Endodermal cell (in vitro differentiated cells): ENCODE measurements around the gene RILP. TPM values are rescaled to one million over a fixed set of nuclear protein-coding genes. Genes with fewer than 3 reads are reported as not detected.
A peak's percentile ranks its signal among the peaks of the same experiment; 100 is the strongest.

ENCODE experiments used
- DNase-seq: peaks from one replicate; pipeline ENCODE4 v3.0.0-alpha.2; 2017
- H3K27ac ChIP-seq: 2 replicates; pipeline ENCODE4 v1.5.1; 2013; ENCODE audit warnings: mild to moderate bottlenecking, low read depth, low read length, moderate library complexity
- H3K27me3 ChIP-seq: 2 replicates; pipeline ENCODE4 v1.6.1; 2013; ENCODE audit warnings: mild to moderate bottlenecking, low read length, moderate library complexity; ENCODE audit not compliant: insufficient read depth, control insufficient read depth, poor library complexity, severe bottlenecking
- H3K36me3 ChIP-seq: 2 replicates; pipeline ENCODE4 v1.7.0; 2013; ENCODE audit warnings: mild to moderate bottlenecking, low read length, moderate library complexity; ENCODE audit not compliant: control insufficient read depth, insufficient read depth
- H3K4me1 ChIP-seq: one replicate; pipeline ENCODE4 v1.7.0; 2013; ENCODE audit warnings: low read length; ENCODE audit not compliant: control insufficient read depth, insufficient read depth
- H3K4me3 ChIP-seq: 2 replicates; pipeline ENCODE4 v1.5.1; 2013; ENCODE audit warnings: mild to moderate bottlenecking, low read length, moderate library complexity
- H3K9ac ChIP-seq: 2 replicates; pipeline ENCODE4 v1.6.1; 2013; ENCODE audit warnings: mild to moderate bottlenecking, low read length, moderate library complexity; ENCODE audit not compliant: poor library complexity, severe bottlenecking; ENCODE audit errors: extremely low read depth
- H3K9me3 ChIP-seq: 2 replicates; pipeline ENCODE4 v1.6.1; 2013; ENCODE audit warnings: mild to moderate bottlenecking, low read length, moderate library complexity; ENCODE audit not compliant: control insufficient read depth
- H3K27ac Mint-ChIP-seq: 2 replicates; pipeline ENCODE4 v1.8.0; 2020; ENCODE audit warnings: mixed read lengths
- H3K27me3 Mint-ChIP-seq: 2 replicates; pipeline ENCODE4 v1.8.0; 2021; ENCODE audit warnings: mild to moderate bottlenecking, mixed read lengths; ENCODE audit not compliant: insufficient read depth
- H3K36me3 Mint-ChIP-seq: 2 replicates; pipeline ENCODE4 v1.8.0; 2020; ENCODE audit warnings: low read depth, mixed read lengths
- H3K4me1 Mint-ChIP-seq: 2 replicates; pipeline ENCODE4 v1.8.0; 2020; ENCODE audit warnings: mixed read lengths
- H3K4me3 Mint-ChIP-seq: 2 replicates; pipeline ENCODE4 v1.8.0; 2020; ENCODE audit warnings: mild to moderate bottlenecking, moderate library complexity, mixed read lengths
- H3K9me3 Mint-ChIP-seq: 2 replicates; pipeline ENCODE4 v1.8.0; 2020; ENCODE audit warnings: mild to moderate bottlenecking, mixed read lengths
- WGBS, 2 experiments: methylation state at CpG; one replicate each; pipeline versions ENCODE4 v1.1.5 to v1.1.7; 2013; ENCODE audit warnings: missing lambda C conversion rate in 2 of 2, mixed read lengths in 1 of 2; ENCODE audit not compliant: insufficient coverage in 1 of 2, insufficient read length in 1 of 2; 5-methylcytosine and 5-hydroxymethylcytosine counted together
- total RNA-seq, 2 donors: library from RNA; stranded (reverse); fragmentation: NEBNext Ultra II Directional in 1 of 2; extraction: Animal tissue kit (Norgen Biotek cat#: 25700) in 1 of 2; gene quantifications; 2 replicates in 1 of 2; 3 replicates in 1 of 2; pipeline ENCODE4 v1.2.1, GENCODE V29; 2021
- TF ChIP-seq, protein P1 (sequence below): fragments of 200-600 bp; sonication (generic); conservative IDR thresholded peaks from 2 replicates; pipeline ENCODE4 v1.5.0; 2021; ENCODE audit warnings: antibody characterized with exemption, mild to moderate bottlenecking

Gene RILP
- total RNA-seq, 2 donors from 2014 or later: 1.1 to 3.1 TPM

DNA sequence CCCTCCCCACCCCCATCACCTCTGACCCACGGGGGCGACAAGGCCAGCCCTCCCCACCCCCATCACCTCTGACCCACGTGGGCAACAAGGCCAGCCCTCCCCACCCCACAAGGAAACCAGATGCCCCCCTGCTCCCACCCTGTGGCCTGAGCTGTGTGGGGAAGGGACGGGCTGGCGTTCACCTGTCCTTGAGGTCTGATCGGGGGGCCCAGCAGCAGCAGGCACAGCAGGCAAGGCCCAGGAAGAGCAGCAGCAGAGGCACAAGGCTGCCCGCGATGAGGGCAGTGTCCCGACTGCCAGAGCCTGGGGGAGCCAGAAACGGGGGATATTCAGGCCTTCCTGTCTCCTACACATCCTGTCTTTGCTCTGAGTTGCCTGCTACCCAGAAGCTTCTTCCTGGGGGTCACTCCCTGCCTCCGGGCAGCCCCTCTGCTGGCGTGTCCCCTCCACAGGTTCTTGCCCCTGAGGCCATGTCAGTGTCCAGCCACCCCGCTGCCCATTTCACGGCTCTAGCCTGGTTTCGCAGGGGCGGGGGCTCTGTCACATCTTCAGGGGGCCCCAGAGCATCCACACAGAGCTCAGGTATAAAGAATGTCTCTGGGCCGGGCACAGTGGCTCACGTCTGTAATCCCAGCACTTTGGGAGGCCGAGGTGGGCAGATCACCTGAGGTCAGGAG lies 10.9 kb downstream of the RILP start:
- Mint-ChIP-seq H3K4me3 (no peak overlapping the region), H3K27me3 (peaks cover 3% of the 10 kb centered on the region), H3K36me3 (no peaks in the 10 kb centered on the region), H3K4me1 (no peaks in the 10 kb centered on the region), H3K9me3 (no peaks in the 10 kb centered on the region), H3K27ac (no peak overlapping the region)
- peak overlapping the region; percentile 83 for H3K27ac ChIP-seq
- TF ChIP-seq, protein P1, sequence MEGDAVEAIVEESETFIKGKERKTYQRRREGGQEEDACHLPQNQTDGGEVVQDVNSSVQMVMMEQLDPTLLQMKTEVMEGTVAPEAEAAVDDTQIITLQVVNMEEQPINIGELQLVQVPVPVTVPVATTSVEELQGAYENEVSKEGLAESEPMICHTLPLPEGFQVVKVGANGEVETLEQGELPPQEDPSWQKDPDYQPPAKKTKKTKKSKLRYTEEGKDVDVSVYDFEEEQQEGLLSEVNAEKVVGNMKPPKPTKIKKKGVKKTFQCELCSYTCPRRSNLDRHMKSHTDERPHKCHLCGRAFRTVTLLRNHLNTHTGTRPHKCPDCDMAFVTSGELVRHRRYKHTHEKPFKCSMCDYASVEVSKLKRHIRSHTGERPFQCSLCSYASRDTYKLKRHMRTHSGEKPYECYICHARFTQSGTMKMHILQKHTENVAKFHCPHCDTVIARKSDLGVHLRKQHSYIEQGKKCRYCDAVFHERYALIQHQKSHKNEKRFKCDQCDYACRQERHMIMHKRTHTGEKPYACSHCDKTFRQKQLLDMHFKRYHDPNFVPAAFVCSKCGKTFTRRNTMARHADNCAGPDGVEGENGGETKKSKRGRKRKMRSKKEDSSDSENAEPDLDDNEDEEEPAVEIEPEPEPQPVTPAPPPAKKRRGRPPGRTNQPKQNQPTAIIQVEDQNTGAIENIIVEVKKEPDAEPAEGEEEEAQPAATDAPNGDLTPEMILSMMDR: no peak
- no peak overlapping the region for H3K4me3 ChIP-seq
- H3K36me3 ChIP-seq: no peaks in the 10 kb centered on the region
- H3K9me3 ChIP-seq: no peaks in the 10 kb centered on the region
- no peak overlapping the region for H3K9ac ChIP-seq
- H3K4me1 ChIP-seq: no peaks in the 10 kb centered on the region
- 88 to 92% methylated on average over 7 to 18 of the region's 19 CpGs for WGBS, 2 experiments
- H3K27me3 ChIP-seq: peaks cover 3% of the 10 kb centered on the region
- no peak for DNase-seq

DNA sequence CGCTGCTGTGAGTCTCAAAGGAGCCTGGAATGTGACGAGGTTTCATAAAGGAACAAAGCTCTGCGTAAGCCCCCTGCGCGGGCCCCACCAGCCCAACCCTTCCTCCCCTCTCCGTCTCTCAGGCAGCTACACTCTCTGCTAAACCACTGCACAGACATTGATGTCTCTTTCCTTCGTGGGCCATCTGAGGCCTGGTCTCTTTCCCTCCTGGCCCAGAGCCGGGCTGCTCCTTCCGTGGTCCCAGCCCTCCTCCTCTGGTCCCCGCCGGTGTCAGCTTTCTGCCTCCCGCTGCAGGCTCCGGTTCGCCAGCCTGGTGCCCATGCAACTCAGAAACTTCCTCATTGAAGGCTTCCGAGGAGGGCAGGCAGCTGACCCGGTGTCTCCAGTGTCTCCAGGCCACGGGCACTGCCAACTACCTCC lies 11.5 kb downstream of the RILP start:
- TF ChIP-seq, protein P1: no peak
- H3K9ac ChIP-seq: no peak overlapping the region
- H3K9me3 ChIP-seq: no peaks in the 10 kb centered on the region
- H3K27me3 ChIP-seq: no peaks in the 10 kb centered on the region
- Mint-ChIP-seq H3K27me3 (peaks cover 3% of the 10 kb centered on the region), H3K4me1 (no peaks in the 10 kb centered on the region), H3K27ac (no peak overlapping the region), H3K4me3 (no peak overlapping the region), H3K36me3 (no peaks in the 10 kb centered on the region), H3K9me3 (no peaks in the 10 kb centered on the region)
- H3K36me3 ChIP-seq: no peaks in the 10 kb centered on the region
- H3K4me3 ChIP-seq: no peak overlapping the region
- H3K4me1 ChIP-seq: no peaks in the 10 kb centered on the region
- peak overlapping the region; percentile 83 for H3K27ac ChIP-seq
- 74 to 84% methylated on average over 6 to 17 of the region's 17 CpGs for WGBS, 2 experiments
- DNase-seq: peak; percentile 69

DNA sequence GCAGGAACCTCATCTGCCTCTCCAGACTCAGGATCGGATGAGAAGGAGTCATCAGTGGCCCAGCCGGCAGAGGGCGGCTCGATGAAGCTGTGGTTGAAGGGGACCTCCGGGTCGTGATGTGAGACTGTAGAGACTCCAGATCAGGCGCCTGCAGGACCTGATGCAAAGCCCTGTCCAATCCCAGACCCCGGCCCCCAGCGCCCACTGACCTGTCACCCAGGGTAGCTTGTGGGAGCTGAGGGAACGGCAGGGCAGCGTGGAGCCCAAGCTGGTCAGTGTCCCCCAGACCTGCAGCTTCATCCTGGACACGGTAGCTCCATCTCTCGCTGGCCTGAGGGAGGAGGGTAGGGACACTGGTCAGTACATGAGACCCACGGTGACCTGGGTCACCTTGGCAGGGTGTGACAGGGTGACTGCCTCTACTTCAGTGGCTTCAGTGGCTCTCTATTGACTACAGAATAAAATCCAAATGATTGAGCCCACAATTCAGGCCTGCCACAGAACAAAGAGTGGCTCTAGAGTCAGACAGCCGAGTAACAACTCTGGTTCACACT lies 12.9 kb downstream of the RILP start:
- no peak for DNase-seq
- H3K9me3 Mint-ChIP-seq: no peaks in the 10 kb centered on the region
- no peak overlapping the region for H3K27ac ChIP-seq

More for the DNA sequence above, 12.9 kb downstream of the RILP start:
- TF ChIP-seq, protein P1: no peak
- WGBS, 2 experiments: 84 to 85% methylated on average over 9 to 15 of the region's 15 CpGs
- Histone ChIP-seq H3K9ac (no peak overlapping the region), H3K9me3 (no peaks in the 10 kb centered on the region), H3K4me3 (no peak overlapping the region), H3K27me3 (no peaks in the 10 kb centered on the region), H3K4me1 (no peaks in the 10 kb centered on the region), H3K36me3 (no peaks in the 10 kb centered on the region)
- peaks cover 5% of the 10 kb centered on the region for H3K27me3 Mint-ChIP-seq
- no peaks in the 10 kb centered on the region for H3K36me3 Mint-ChIP-seq
- H3K4me1 Mint-ChIP-seq: no peaks in the 10 kb centered on the region
- no peak overlapping the region for H3K4me3 Mint-ChIP-seq
- no peak overlapping the region for H3K27ac Mint-ChIP-seq
